K562 (cell line): ENCODE measurements around the gene MAPK13. TPM values are rescaled to one million over a fixed set of nuclear protein-coding genes. Genes with fewer than 3 reads are reported as not detected.
A peak's percentile ranks its signal among the peaks of the same experiment; 100 is the strongest.

Experiments
- CCNT2 ChIP-seq: IDR thresholded peaks from 2 replicates; pipeline ENCODE4 v1.6.1; 2011; ENCODE audit warnings: borderline replicate concordance, low read depth, mild to moderate bottlenecking, moderate library complexity, mixed read lengths, low read length; ENCODE audit not compliant: insufficient read length; ENCODE audit errors: extremely low read depth
- ETV1 ChIP-seq: fragments of 450-650 bp; conservative IDR thresholded peaks from 2 replicates; pipeline ENCODE4 v1.6.1; 2016; ENCODE audit warnings: missing genetic modification characterization, control low read depth, low read depth, missing compliant biosample characterization
- FOXK1 ChIP-seq: sonication (generic); formaldehyde crosslinking; IDR thresholded peaks from 2 replicates; pipeline ENCODE4 v1.8.0; 2022; ENCODE audit warnings: missing genetic modification reagents, mild to moderate bottlenecking, borderline replicate concordance
- KAT7 ChIP-seq: sonication (generic); formaldehyde crosslinking; IDR thresholded peaks from 2 replicates; pipeline ENCODE4 v1.8.0; 2022; ENCODE audit warnings: missing genetic modification reagents, mild to moderate bottlenecking, borderline replicate concordance
- MEF2A ChIP-seq: IDR thresholded peaks from 2 replicates; pipeline ENCODE4 v1.6.1; 2011; ENCODE audit warnings: low read depth, mild to moderate bottlenecking, low read length, moderate library complexity; ENCODE audit not compliant: control insufficient read depth
- MYNN ChIP-seq, 2 experiments: sonication (generic); formaldehyde crosslinking in 1 of 2; IDR thresholded peaks; 2 replicates each; pipeline versions ENCODE4 v1.5.0 to v1.6.1; 2016 to 2020; ENCODE audit warnings: antibody characterized with exemption in 1 of 2, missing genetic modification reagents in 1 of 2
- PHB ChIP-seq: fragments of 250-450 bp; sonication (Bioruptor Pico); IDR thresholded peaks from 2 replicates; pipeline ENCODE4 v1.5.0; 2021
- POLR2G ChIP-seq: fragments of 200-400 bp; formaldehyde crosslinking; IDR thresholded peaks from 2 replicates; pipeline ENCODE4 v1.6.1; 2017; ENCODE audit warnings: low read depth, mild to moderate bottlenecking, antibody characterized with exemption, low read length, moderate library complexity
- PTBP1 ChIP-seq: fragments of 200-400 bp; formaldehyde crosslinking; IDR thresholded peaks from 2 replicates; pipeline ENCODE4 v1.6.1; 2017; ENCODE audit warnings: low read depth, low read length
- SMARCA4 ChIP-seq: fragments of 450-650 bp; IDR thresholded peaks from 2 replicates; pipeline ENCODE4 v1.6.1; 2016
- SP1 ChIP-seq: sonication (generic); formaldehyde crosslinking; IDR thresholded peaks from 2 replicates; pipeline ENCODE4 v1.8.1; 2022; ENCODE audit warnings: mild to moderate bottlenecking, missing genetic modification reagents
- ZNF3 ChIP-seq: fragments of 250-450 bp; sonication (Bioruptor Pico); IDR thresholded peaks from 2 replicates; pipeline ENCODE4 v1.5.0; 2021; ENCODE audit warnings: mild to moderate bottlenecking, moderate library complexity
- ZNF41 ChIP-seq: fragments of 250-450 bp; sonication (Bioruptor Pico); conservative IDR thresholded peaks from 2 replicates; pipeline ENCODE4 v1.4.0; 2020; ENCODE audit warnings: mild to moderate bottlenecking
- ZNF778 ChIP-seq: fragments of 450-650 bp; formaldehyde crosslinking; IDR thresholded peaks from 2 replicates; pipeline ENCODE4 v1.4.0; 2020; ENCODE audit warnings: mild to moderate bottlenecking, moderate library complexity
- polyA plus RNA-seq, 8 experiments: library from polyadenylated mRNA; depleted of rRNA in 4 of 8; stranded (reverse) in 5 of 8; unstranded in 3 of 8; fragments of >200 nt; fragmentation: Nextera tagmentation in 2 of 8; fragmentation: Illumina TruSeq in 1 of 8; extraction: Ambion mirVana in 2 of 8; extraction: Trizol in 1 of 8; gene quantifications; 2 replicates each; pipeline versions ENCODE4 v1.2.1 to v1.2.3, GENCODE V29; 2011 to 2014; ENCODE audit warnings: inconsistent platforms in 1 of 8, missing spikeins in 1 of 8
- total RNA-seq, 7 experiments: library from RNA; depleted of rRNA in 6 of 7; stranded (reverse); fragments of >200 nt in 6 of 7; fragmentation: Illumina TruSeq in 2 of 7; extraction: Trizol in 2 of 7; gene quantifications; 2 replicates each; pipeline versions ENCODE4 v1.2.1 to v1.2.3, GENCODE V29; 2011 to 2021; ENCODE audit warnings: low replicate concordance in 1 of 7
- TF ChIP-seq, protein P1 (sequence below), 2 experiments: fragments of 450-650 bp; IDR thresholded peaks; 2 replicates each; pipeline ENCODE4 v1.6.1; 2016; ENCODE audit warnings: mild to moderate bottlenecking in 2 of 2, borderline replicate concordance in 1 of 2, low read depth in 1 of 2, moderate library complexity in 1 of 2

The MAPK13 gene
- total and polyA plus RNA-seq, 9 of the 15 experiments (the other 6 are each of a cell fraction or from before 2014, with no cell fraction given), result 0.03 to 2.3 (median 0.48) TPM; not detected in 1

DNA sequence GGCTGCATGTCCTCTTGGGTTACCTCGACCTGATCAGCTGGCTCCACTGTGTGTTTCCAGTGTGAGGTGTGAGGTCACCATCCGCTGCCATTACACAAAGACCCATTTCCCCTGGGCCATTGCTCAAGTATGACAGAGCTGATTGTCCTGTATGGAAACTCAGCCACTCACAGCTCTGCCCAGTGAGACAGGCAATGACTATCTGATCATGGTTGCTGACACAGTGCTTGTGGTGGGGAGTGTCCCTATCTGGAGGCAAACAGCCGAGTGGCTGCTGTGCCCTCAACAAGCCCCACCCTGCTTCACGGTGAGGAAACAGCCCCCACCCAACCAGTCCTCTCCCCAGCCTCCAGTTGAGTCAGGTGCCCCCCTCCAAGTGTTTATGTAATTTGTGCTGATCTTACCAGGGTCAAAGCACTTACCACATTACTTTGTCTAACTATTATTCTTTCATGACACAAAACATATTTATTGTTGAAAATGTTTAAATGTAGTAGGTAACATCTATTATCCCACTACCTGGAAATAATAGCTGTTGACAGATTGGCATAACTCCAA is 11.7 kb upstream of the MAPK13 start (continued):
- TF ChIP-seq ZNF778 (CRISPR knock-in tag) (no peak), FOXK1 (no peak), SMARCA4 (peak; percentile 94), MEF2A (no peak), POLR2G (no peak), MYNN (IDR thresholded peaks at IDR 0.05) (peak; percentile 93), MYNN (CRISPR knock-in tag; IDR thresholded peaks at IDR 0.05) (no peak), PTBP1 (0 out of 2 replicates have a peak, but pooled peaks have one; percentile 75), SP1 (CRISPR knock-in tag) (peak; percentile 63; the same call in 1 of the 2 replicates), KAT7 (CRISPR knock-in tag) (0 out of 2 replicates have a peak, but pooled peaks have one; percentile 10), ZNF41 (CRISPR knock-in tag) (no peak), PHB (CRISPR knock-in tag) (no peak), ZNF3 (no peak), ETV1 (tag) (peak; percentile 64; the same call in 1 of the 2 replicates), CCNT2 (peak; percentile 66)
- TF ChIP-seq, protein P1, sequence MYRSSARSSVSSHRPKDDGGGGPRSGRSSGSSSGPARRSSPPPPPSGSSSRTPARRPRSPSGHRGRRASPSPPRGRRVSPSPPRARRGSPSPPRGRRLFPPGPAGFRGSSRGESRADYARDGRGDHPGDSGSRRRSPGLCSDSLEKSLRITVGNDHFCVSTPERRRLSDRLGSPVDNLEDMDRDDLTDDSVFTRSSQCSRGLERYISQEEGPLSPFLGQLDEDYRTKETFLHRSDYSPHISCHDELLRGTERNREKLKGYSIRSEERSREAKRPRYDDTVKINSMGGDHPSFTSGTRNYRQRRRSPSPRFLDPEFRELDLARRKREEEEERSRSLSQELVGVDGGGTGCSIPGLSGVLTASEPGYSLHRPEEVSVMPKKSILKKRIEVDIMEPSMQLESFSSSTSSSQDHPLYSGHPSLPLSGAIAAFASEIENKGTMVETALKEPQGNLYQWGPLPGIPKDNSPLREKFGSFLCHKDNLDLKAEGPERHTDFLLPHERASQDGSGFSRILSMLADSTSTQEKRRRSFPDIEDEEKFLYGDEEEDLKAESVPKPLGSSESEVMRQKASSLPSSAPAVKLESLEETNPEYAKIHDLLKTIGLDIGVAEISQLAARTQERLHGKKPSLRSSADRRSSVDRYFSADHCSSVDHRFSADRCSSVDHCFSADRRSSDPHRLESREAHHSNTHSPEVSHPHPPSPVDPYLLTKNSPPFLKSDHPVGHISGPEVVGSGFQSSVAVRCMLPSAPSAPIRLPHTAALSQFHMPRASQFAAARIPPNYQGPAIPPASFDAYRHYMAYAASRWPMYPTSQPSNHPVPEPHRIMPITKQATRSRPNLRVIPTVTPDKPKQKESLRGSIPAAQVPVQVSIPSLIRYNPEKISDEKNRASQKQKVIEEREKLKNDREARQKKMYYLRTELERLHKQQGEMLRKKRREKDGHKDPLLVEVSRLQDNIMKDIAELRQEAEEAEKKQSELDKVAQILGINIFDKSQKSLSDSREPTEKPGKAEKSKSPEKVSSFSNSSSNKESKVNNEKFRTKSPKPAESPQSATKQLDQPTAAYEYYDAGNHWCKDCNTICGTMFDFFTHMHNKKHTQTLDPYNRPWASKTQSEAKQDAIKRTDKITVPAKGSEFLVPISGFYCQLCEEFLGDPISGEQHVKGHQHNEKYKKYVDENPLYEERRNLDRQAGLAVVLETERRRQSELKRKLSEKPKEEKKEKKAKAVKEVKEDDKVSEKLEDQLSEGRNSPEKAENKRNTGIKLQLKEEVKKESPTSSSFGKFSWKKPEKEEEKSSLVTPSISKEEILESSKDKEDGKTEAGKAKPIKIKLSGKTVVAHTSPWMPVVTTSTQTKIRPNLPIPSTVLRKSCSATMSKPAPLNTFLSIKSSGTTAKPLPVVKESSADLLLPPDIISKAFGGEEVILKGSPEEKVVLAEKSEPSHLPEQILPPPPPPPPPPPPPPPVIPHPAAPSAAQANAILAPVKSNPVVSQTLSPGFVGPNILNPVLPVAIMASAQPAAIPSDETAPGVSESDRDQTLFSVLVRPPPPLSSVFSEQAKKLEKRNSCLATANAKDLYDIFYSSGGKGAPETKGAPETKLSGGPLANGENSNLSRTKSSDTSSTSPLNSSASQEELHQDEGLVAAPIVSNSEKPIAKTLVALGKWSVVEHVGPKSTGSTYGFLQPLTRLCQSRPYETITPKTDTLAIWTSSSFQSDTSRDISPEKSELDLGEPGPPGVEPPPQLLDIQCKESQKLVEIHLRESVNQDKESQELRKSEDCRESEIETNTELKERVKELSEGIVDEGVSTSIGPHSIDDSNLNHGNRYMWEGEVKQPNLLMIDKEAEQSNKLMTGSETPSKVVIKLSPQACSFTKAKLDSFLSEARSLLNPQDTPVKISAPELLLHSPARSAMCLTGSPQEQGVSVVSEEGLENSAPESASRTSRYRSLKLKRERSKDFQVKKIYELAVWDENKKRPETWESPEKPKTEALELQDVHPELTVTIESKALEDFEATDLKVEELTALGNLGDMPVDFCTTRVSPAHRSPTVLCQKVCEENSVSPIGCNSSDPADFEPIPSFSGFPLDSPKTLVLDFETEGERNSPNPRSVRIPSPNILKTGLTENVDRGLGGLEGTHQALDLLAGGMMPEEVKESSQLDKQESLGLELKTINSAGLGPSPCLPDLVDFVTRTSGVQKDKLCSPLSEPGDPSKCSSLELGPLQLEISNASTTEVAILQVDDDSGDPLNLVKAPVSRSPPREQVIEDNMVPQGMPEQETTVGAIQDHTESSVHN (IDR thresholded peaks at IDR 0.05; ENCODE audit: borderline replicate concordance in 1 of 2, low read depth in 1 of 2), result peak in 1 of 2 experiments; percentile 92; a peak in 2 of 4 replicates
